ENCODE data around the gene FTO.

FTO gene

DNA sequence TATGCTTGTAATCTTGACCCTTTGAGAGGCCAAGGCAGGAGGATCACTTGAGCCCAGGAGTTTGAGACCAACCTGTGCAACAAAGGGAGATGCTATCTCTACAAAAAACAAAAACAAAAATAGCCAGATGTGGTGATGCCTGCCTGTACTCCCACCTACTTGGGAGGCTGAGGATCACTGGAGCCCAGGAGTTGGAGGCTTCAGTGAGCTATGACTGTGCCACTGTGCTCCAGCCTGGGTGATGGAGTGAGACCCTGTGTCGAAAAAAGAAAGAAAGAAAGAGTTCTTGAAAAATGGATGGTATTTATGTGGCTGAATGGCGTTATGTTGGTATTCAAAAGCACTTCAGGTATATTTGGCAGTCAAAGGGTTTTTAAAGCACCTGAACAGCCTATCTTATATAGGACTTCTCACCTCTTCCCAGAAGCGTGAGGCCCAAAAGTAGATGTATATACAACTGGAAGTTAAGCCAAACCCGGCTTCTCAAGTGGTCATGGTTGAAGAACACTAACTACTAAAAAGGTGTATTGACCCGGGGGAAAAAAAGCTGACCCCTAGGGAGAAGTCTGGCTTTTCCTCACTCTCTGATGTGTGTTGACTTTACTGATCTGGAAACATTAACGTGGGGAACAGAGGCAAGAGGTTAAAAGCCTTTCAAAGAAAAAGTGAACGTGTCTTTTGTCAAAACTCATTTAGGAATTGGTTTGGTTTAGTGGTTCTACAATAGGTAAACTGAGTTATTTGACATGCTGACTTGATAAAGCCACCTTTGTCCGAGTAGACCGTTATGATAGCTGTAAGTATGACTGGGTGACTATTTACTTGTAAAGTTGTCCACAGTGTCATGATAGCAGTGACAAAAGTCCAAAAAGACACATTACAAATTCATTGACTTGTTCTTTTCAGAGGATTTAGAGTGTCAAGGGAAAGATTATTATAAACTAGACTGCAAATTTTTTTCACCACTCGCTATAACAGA lies 399.2 kb downstream of the FTO start:
- no peak overlapping the region for H3K4me3 ChIP-seq (ENCODE audit: low read depth, low read length)
- TF ChIP-seq, protein P1, sequence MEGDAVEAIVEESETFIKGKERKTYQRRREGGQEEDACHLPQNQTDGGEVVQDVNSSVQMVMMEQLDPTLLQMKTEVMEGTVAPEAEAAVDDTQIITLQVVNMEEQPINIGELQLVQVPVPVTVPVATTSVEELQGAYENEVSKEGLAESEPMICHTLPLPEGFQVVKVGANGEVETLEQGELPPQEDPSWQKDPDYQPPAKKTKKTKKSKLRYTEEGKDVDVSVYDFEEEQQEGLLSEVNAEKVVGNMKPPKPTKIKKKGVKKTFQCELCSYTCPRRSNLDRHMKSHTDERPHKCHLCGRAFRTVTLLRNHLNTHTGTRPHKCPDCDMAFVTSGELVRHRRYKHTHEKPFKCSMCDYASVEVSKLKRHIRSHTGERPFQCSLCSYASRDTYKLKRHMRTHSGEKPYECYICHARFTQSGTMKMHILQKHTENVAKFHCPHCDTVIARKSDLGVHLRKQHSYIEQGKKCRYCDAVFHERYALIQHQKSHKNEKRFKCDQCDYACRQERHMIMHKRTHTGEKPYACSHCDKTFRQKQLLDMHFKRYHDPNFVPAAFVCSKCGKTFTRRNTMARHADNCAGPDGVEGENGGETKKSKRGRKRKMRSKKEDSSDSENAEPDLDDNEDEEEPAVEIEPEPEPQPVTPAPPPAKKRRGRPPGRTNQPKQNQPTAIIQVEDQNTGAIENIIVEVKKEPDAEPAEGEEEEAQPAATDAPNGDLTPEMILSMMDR (IDR thresholded peaks at IDR 0.05; ENCODE audit: borderline replicate concordance, insufficient read depth, low read depth, low read length) = no peak

DNA sequence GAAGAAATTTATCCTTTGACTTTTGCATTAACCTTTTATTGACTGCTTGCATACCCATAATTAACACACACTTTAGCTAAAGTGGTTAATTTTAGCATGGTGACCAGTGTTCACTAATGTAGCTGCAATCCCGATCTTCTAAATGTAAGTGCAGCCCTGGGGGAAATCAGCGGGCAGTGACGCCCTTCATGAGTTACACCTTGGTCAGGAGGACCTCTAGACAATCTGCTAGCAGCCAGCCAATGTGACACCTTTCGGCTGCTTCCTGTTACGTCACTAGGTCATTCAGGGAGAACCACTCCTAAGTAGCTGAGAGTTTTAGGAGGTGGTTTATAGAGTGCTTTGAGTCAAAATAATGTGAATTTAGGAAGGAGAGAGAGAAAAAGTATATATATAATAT lies 402.1 kb downstream of the FTO start:
- H3K4me3 ChIP-seq (ENCODE audit: low read depth, low read length) = no peak overlapping the region
- TF ChIP-seq, protein P1 (IDR thresholded peaks at IDR 0.05; ENCODE audit: borderline replicate concordance, insufficient read depth, low read depth, low read length) = no peak

DNA sequence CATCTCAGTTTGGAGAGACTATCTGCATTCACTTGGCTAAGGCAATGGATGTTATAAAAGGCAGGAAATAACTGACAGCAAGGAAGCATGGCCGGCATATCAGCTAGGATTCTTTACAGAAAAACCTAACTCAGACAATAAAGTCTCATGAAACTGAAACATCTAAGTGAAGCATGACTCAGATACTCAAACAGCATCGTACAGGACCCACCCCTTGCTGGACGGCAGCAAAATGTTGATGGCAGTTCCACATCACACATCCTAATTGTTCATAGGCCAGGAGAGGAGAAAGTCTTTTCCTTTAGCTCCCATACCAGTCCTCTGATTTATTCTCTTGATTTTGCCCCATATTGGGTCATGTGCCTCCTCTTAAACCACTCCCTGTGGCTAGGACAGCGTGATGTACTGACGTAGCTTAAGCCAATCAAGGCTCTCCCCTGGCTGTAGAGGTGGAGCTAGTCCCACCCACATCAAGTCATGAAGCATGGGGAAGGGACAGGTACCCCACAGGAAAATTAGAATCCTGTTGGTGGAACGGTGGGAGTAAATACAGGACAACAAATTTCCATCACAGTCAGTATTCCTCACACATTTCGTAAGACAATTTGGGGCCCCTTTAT lies 403.7 kb downstream of the FTO start:
- TF ChIP-seq, protein P1 (IDR thresholded peaks at IDR 0.05; ENCODE audit: borderline replicate concordance, insufficient read depth, low read depth, low read length) = no peak
- no peak overlapping the region for H3K4me3 ChIP-seq (ENCODE audit: low read depth, low read length)

DNA sequence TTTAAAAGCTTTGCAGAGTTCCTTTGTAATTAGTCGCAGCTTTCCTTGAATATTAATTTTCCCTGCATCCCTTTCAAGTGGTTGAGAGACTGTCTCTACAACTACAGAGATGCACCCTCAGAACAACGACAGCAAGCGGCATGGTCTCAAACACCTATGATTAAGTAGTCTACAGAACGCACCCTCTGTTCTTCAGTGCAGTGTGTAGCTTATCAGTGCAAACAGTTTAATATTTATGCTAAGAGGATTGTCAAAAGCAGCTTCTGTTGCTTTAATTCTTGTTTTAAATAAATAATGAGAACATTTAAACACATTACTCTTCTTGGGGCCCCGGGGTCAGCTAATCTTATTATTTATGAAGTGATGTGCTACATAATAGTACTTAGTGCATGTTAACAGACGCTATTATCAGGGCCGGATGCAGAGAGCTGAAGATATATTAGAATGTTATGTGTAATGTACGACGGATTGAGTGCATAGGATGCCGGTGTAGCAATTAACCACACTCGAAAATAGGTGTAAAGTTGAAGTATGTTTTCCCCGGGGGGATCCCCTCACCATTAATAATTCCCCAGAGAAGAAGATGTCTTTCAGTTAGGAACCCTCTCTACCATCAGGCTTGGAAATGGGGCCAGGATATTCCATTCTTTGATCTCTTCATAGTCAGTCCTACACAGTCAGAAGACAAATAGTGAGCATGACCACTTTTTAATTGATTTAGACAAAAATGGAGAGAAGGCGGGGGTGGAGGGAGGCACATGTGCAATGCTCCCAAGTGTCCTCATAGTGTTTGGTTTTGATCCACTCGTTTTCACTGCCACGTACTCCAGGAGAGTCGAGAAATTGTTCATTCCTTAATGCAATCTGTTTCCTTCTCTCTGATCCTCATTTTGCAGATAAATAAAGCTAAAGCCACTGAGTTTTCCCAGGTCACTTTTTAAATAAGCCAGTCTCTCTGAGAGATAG lies 406.3 kb downstream of the FTO start:
- H3K4me3 ChIP-seq (ENCODE audit: low read depth, low read length) = no peak overlapping the region
- TF ChIP-seq, protein P1 (IDR thresholded peaks at IDR 0.05; ENCODE audit: borderline replicate concordance, insufficient read depth, low read depth, low read length) = no peak

DNA sequence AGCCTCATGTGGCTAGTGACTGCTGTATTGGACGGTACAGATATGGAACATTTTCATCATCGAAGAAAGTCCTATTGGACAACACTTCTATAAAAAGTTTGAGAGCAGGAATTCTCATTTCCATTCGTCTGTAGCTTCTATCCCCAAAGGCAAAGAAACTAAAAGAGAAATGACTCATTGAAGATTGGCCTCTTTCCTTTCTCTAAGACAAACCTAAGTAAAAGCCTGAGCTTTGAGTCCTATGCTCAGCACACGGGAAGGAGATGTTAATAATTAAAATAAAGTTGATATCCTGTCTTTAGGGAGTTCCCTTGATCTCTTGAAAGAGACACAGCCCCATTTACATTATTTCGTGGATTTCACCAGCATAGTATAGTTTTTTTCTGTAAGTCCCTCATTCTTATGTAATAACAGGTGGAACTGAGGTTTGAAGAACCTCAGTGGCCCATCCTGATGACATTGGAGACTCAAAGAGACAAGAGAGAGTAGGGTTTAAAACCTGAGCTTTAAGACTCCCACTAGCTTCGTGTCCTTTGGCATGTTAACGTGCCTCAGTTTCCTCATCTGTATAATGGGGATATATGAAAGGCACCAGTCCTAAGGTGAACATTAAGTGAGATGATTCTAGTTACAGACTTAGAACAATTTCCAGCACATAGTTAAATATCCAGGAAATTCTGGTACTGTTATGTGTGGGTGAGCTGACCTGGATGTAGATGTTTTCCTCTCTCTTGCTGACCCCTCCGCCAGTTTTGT lies 408.7 kb downstream of the FTO start:
- TF ChIP-seq, protein P1 (IDR thresholded peaks at IDR 0.05; ENCODE audit: borderline replicate concordance, insufficient read depth, low read depth, low read length) = no peak
- H3K4me3 ChIP-seq (ENCODE audit: low read depth, low read length) = no peak overlapping the region

DNA sequence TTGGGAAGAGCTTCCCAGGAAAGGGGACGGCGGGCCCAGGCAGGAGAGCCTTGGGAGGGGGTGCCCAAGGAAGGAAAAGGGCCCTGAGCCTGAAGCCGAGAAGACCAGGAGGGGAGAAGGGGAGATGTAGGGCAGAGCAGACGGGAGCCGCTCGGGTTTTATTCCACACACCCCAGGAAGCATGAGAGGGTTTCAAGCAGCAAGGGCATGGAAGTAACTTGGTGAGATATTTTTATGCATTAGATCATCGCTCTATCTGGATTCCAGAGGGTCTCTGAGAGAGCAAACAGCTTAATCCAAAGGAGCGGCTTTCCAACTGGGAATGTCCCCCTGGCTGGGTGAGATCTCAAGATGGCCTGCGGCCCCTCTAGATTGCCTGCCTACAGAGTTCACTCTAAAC lies 411.6 kb downstream of the FTO start:
- H3K4me3 ChIP-seq (ENCODE audit: low read depth, low read length) = no peak overlapping the region
- TF ChIP-seq, protein P1 (IDR thresholded peaks at IDR 0.05; ENCODE audit: borderline replicate concordance, insufficient read depth, low read depth, low read length) = no peak

All from GM12875 (cell line).